Brain microvascular endothelial cell (primary cell): ENCODE measurements around the gene CENPB.
A peak's percentile ranks its signal among the peaks of the same experiment; 100 is the strongest.

Experiments used
- DNase-seq: peaks from one replicate; pipeline ENCODE4 v3.0.0-alpha.2; 2020
- H3K27ac ChIP-seq: fragments of 250-450 bp; sonication (Bioruptor Pico); 2 replicates; pipeline ENCODE4 v1.5.1; 2020; ENCODE audit warnings: mild to moderate bottlenecking, moderate library complexity
- H3K27me3 ChIP-seq: fragments of 250-450 bp; sonication (Bioruptor Pico); replicated peaks from 2 replicates; pipeline ENCODE4 v1.5.1; 2020; ENCODE audit warnings: mild to moderate bottlenecking
- H3K36me3 ChIP-seq: fragments of 250-450 bp; sonication (Bioruptor Pico); replicated peaks from 2 replicates; pipeline ENCODE4 v1.5.1; 2020; ENCODE audit warnings: mild to moderate bottlenecking
- H3K4me3 ChIP-seq: 2 replicates; pipeline ENCODE4 v1.5.1; 2011; ENCODE audit warnings: low read depth, mild to moderate bottlenecking, control low read depth, low read length, moderate library complexity
- CTCF ChIP-seq: IDR thresholded peaks from 2 replicates; pipeline ENCODE4 v1.5.1; 2011; ENCODE audit warnings: low read depth, mild to moderate bottlenecking, moderate library complexity, low read length, control low read depth, inconsistent platforms; ENCODE audit errors: missing control alignments
- in situ Hi-C: cut with HindIII; loops from 2 replicates; pipeline ENCODE4 v1.10.0; 2017; ENCODE audit warnings: low sequenced_read_pairs, low pct_ligation_motif_present

Gene CENPB

GRCh38 chr20:3812975-3813847 is 26.7 kb upstream of the CENPB start:
- no peak for TF ChIP-seq CTCF
- Histone ChIP-seq H3K27ac (no peak overlapping the region), H3K27me3 (no peaks in the 10 kb centered on the region), H3K4me3 (no peak overlapping the region), H3K36me3 (no peaks in the 10 kb centered on the region)
- in situ Hi-C loops = no loop called here
- DNase-seq = no peak

- in situ Hi-C loops = no loop called here
- Histone ChIP-seq H3K36me3 (no peaks in the 10 kb centered on the region), H3K4me3 (no peak overlapping the region), H3K27me3 (no peaks in the 10 kb centered on the region), H3K27ac (peak overlapping the region; percentile 84)
- no peak for DNase-seq
- no peak for TF ChIP-seq CTCF
Observed at GRCh38 chr20:3812259-3812681, 25.7 kb upstream of the CENPB start.

- in situ Hi-C loops = no loop called here
- no peak for TF ChIP-seq CTCF
- peak; percentile 95 for DNase-seq
- Histone ChIP-seq H3K36me3 (no peaks in the 10 kb centered on the region), H3K27ac (peak overlapping the region; percentile 84), H3K27me3 (no peaks in the 10 kb centered on the region), H3K4me3 (peak overlapping the region; percentile 40)
Observed at GRCh38 chr20:3811467-3812258, 25.1 kb upstream of the CENPB start.

GRCh38 chr20:3808544-3808943 is 22.0 kb upstream of the CENPB start:
- in situ Hi-C loops = no loop called here
- peaks cover 4% of the 10 kb centered on the region for H3K36me3 ChIP-seq
- H3K4me3 ChIP-seq = no peak overlapping the region
- no peaks in the 10 kb centered on the region for H3K27me3 ChIP-seq
- TF ChIP-seq CTCF = no peak
- DNase-seq = no peak
- no peak overlapping the region for H3K27ac ChIP-seq

GRCh38 chr20:3804781-3805180 is 18.2 kb upstream of the CENPB start:
- DNase-seq = no peak
- H3K27ac ChIP-seq = no peak overlapping the region
- TF ChIP-seq CTCF = no peak
- peaks cover 19% of the 10 kb centered on the region for H3K36me3 ChIP-seq
- H3K27me3 ChIP-seq = no peaks in the 10 kb centered on the region
- H3K4me3 ChIP-seq = no peak overlapping the region
- in situ Hi-C loops = no loop called here
